Spleen (tissue), 7 donors: ENCODE measurements around the gene ANKRD44.

Source experiments
- POLR2A ChIP-seq, 3 donors: fragments of 450-650 bp; IDR thresholded peaks; one replicate each; pipeline ENCODE4 v1.5.1; 2017; ENCODE audit warnings: antibody characterized with exemption in 3 of 3, mild to moderate bottlenecking in 1 of 3
- TF ChIP-seq, protein P1 (sequence below), 11 experiments: fragments of 200-600 bp in 7 of 11; fragments of 450-650 bp in 4 of 11; sonication (generic) in 4 of 11; IDR thresholded peaks in 8 of 11; conservative IDR thresholded peaks in 3 of 11; 1 replicate in 7 of 11; 2 replicates in 4 of 11; pipeline versions ENCODE4 v1.4.0 to v1.8.0; 2016 to 2021; ENCODE audit warnings: antibody characterized with exemption in 11 of 11, inconsistent platforms in 4 of 11, mild to moderate bottlenecking in 1 of 11
- donor health status: DM: no; HTN: no; CAD: no; lungs with moderate emphysema.
- donor health status: DM: no; HTN: no; CAD: no.
- donor health status: DM: no; HTN: no; CAD: no.

DNA sequence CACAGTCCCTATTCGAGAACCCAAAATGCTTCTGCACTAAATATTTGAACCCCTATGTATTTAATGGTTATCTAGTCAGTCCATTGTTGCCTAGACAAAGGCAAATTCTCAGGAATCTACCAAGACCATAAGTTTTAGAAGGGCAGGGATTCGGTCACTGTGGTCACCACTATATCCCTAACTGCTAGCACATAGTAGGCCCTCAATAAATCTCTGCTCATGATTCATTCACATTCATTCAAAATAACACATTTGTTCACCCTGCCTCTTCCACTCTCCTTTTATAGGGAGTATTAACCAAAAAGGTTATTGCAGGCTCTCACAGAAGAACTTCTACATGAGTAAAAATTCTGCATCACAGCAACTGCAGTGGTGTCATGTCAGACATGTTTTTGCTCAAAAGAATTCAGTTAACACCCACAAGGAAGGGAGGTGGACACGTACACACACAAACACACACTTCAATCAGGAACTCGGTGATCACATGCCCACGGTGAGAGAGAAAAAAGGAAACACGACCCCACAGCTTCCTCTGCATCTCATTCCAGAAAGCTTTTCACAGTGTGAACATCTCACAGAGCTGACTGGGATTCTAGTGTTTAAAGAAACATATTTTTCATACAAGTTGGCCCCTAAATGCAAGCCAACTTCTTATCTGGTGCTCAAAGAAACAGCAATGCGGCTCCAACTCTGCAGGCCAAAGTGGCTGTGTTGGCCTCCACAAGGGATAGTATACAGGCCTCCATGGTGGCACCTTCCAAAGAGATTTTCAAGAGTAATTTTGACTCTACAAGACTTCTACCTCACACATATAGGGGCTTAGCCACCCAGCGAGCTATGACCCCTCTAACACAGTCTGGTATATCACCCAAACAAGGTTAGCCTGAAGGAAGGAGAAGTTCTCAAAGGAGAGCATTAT is 98.0 kb downstream of the ANKRD44 start:
- TF ChIP-seq, protein P1, sequence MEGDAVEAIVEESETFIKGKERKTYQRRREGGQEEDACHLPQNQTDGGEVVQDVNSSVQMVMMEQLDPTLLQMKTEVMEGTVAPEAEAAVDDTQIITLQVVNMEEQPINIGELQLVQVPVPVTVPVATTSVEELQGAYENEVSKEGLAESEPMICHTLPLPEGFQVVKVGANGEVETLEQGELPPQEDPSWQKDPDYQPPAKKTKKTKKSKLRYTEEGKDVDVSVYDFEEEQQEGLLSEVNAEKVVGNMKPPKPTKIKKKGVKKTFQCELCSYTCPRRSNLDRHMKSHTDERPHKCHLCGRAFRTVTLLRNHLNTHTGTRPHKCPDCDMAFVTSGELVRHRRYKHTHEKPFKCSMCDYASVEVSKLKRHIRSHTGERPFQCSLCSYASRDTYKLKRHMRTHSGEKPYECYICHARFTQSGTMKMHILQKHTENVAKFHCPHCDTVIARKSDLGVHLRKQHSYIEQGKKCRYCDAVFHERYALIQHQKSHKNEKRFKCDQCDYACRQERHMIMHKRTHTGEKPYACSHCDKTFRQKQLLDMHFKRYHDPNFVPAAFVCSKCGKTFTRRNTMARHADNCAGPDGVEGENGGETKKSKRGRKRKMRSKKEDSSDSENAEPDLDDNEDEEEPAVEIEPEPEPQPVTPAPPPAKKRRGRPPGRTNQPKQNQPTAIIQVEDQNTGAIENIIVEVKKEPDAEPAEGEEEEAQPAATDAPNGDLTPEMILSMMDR (IDR thresholded peaks at IDR 0.05 in 8 of 11, conservative IDR thresholded peaks at IDR 0.05 in 3 of 11), result no peak
- no peak for TF ChIP-seq POLR2A (IDR thresholded peaks at IDR 0.05)
